NCI-H526 treated with DMSO at 0.1 percent for 48 hours (cell line): ENCODE data around the gene CHRNG.
"Not testable (repeated sequence)": the region's sequence is repeated elsewhere in the genome, so short reads cannot be mapped to it uniquely, and the experiment has no call there.

Experiments used
- DNase-seq: peaks from one replicate; lab custom pipeline; 2025; lab: John Stamatoyannopoulos, UW

The CHRNG gene

GRCh38 chr2:232545511-232546375 is 6.3 kb downstream of the CHRNG start:
- no peak for DNase-seq

- DNase-seq: no peak
These were observed 8.5 kb downstream of the CHRNG start for GRCh38 chr2:232547991-232548390.

GRCh38 chr2:232549655-232550353 is 10.3 kb downstream of the CHRNG start:
- DNase-seq: no peak

DNA sequence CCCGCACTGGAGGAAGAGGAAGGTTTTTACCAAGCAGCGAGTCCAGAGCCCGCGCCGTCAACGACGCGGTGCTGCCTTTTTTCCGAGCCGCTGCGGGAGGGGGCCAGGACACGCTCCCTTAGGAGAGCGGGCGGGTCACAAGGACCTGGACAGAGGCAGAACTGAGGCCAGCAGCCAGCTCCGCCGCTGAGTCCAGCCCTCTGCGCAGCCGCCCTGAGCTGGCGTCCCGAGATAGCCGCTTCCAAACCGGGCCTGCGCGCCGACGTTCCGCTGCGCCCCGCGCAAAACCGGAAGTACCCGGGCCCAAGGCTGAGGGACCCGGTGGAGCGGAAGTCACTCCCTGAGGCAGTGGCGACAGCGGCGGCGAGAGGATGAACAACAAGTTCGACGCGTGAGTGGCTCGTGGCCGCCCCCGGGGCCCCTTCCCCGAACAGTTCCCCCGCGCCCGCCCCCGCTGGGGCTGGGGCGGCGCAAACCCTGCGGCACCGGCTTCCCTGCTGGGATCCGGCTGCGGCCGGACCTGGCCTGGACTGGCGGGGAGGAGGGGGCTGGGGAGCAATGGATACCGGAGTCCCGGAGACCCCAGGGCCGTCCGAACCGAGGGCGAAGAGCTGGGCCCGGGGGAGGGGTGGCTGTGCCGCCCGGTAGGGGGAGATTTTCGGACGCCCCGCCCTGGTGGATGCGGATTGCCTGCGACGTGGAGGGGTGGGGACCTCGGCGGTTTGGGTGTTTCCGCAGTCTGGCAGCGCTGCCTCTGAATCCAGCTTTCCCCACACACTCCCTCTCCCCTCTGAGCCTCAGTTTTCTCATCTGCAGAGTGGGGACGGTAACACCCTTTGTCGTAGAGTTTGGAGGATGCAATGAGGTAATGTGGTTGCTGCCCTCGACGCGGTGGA is 11.1 kb downstream of the CHRNG start, which contains the start of the genes EIF4E2 and TIGD1:
EIF4E2 (plus strand) TSS at position 336 of the 896 bp plus-strand sequence; CDS start at position 372, 36 bp downstream.
TIGD1 (minus strand) TSS at position 204 of the 896 bp plus-strand sequence. CDS start 675 bp downstream, outside the sequence.
- peak; percentile 86 for DNase-seq

- DNase-seq: no peak
These were observed 11.8 kb downstream of the CHRNG start for GRCh38 chr2:232551250-232551638.

DNA sequence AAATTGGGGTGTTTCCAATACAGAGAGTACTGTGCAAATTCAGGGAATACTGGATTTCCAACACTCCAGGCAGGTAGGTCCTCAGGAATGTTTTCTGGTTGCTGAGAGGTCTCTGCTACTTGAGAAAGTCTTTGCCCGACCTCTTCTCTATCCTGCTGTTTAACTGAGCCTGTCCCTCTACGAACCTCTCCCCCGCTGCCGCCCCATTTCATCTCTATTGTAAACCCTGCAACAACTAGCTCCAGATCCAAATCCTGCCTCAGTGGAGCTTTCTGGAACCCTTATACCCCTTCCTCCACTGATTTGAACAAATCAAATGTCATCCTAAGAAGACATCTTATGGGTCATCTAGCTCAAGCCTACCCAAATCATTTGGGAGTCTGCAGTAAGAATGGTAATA is 12.3 kb downstream of the CHRNG start:
- DNase-seq: no peak

DNA sequence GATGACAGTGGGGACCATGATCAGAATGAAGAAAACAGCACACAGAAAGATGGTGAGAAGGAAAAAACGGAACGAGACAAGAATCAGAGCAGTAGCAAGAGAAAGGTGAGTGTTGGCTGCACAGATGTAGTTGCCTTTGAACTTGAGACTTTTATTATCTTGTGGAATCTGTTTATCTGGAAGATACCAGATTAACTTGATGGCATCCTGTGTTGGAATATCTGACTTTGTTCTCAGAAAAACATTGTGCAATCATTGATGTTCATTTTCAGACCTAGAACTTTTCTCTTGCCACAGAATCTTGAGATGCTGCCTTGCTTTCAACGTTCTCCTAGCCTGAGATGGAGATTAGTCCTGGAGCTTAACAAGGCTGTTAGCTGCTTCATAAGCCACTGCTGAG is 16.9 kb downstream of the CHRNG start:
- DNase-seq: no peak

DNA sequence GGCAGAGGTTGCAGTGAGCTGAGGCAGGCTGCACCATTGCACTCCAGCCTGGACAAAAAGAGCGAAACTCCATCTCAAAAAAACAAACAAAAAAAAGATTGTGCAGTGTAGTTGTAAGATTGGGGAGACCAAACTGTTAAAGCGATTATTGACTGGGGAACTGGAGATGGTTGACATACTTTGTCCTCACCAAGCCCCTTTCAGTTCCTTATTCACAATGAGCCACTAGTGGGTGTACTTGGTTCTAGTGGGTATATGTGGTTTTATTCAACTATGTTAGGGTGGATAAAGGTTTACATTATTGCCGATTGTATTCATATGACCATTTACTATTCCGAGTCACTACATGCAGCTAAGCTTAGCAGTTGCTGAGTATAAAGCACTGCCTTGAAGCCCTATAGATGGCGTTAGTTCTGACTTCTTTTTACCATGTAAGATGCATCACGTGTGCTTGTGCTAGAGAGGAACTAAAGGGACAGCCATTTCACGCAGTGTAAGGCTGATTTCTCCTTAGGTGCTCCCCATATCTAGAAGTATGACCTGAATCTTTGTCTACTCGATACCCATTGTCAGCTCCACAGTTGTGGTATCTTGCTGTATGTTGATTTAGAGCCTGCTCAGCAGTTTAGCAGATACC is 23.1 kb downstream of the CHRNG start:
- DNase-seq: no peak

DNA sequence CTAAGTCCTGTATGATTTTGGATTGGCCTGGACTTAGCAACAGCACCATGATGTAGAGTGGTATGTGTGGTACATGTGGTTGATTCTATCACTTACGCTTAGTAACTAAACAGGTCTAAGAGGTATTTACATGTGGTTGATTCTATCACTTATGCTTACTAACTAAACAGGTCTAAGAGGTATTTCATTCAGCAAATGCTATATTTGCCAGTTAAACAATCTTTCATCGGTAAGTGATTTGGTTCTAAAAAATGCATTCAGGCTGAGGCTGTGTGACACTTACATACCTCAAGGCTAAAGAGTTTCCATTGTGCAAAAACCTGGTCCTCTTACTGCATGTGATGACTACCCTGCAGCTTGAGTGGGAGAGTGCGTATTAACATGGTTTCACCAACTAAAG is 24.1 kb downstream of the CHRNG start:
- DNase-seq: no peak

- DNase-seq: no peak
These were observed 28.2 kb downstream of the CHRNG start for GRCh38 chr2:232567721-232568120.

DNA sequence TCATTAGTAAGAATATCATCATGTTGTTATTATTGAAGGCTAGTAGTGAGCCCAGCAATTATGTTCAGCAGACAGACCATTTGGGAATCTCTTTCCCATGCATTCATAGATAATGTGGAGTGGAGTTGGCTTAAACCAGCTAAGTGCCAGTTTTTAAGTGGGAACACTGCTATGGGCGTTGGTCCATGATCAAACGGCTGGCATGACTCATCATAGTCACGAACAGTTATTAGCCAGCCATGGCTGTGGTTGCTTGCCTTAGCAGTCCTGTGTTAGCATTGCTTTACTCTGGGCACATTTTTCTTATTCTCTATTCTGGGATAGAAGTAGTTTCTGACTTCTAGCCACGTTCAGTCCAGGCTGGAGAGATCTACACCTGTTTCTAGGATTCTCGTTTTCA is 28.7 kb downstream of the CHRNG start:
- DNase-seq: no peak

- no peak for DNase-seq
These were observed 30.0 kb downstream of the CHRNG start for GRCh38 chr2:232569541-232569940.

- not testable (repeated sequence) for DNase-seq
These were observed 31.0 kb downstream of the CHRNG start for GRCh38 chr2:232570481-232570880.

GRCh38 chr2:232571026-232571474 is 31.6 kb downstream of the CHRNG start:
- DNase-seq: no peak

DNA sequence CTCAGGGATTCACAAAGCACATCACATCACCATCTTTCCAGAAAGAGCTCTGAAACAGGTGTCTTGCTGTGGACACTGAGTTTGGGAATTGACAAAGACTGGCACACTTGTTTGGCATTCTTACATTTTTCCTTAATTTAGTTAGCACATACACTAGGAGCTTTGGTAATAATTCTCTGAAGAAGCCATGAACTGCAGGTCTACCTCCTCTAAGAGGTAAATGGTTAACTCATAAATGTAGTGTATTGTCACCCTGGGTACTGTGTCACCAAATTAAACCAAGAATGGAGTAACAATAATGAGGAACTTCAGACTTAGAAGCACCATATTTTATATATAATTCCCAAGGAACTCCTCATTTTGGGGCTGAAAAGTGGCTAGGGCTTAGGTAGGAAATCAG is 33.5 kb downstream of the CHRNG start:
- DNase-seq: no peak

DNA sequence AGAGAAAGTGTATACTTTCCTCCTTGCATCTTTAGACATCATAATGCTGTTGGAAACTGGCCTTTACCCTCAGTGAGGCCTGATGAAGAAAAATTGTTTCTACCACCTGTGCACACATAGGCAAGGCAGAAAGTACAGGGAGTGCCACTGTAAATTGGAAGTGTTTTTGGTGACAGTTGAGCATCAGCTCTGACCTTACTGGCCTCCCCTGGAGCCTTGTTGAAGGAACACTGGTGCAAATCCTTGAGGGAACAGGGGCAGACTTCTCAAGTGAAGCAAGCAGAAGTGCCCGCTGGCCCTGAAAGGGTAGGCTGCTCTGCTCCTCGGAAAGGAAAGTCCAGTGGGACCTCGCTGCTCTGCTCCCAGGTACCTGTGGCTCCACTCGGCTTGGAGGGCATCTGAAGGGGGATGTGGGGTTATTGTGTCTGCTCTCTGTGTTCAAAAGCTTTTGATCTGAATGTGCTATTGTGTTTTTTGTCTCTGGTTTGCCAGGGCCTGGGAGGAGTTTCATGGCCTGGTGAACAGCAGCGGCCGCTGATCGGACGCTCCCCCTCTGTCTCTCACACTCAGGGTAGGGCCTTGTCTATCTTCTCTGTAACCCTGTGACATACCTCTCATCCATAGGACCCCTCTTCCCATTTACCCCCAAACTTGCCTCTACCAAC is 34.4 kb downstream of the CHRNG start:
- DNase-seq: no peak

DNA sequence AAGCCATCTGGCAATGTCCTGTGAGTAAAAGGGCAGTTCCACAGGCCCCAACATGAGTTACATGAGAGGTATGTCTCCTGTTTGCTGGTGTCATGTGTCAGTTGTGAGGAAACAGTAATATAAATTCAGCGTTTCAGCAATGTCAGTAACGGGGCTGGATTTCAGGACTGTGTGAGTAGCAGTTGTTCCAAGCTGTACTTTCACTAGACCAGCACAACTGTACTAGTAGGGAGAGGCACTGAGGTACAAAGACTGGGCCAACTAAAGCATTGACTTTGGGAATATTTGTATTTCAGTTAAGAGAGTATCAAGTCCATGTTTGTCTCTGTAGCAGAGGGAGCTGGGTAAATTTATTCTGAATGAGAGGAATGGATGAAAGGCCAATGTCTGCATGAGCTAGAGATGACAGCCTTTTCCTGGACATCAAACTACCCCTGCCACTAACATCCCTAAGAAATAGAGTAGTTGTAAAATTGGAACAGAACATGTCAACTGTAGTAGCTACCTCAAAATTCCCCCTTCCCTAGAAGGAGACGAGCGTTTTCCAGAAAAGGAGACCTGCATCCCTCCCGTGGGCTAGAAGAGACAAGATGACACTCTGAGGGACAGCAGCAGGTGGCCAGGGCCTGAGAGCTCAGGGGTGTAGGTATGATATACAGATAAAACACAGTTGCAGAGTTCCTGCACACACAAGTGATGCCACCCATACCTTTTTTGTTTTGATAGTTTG is 35.3 kb downstream of the CHRNG start:
- DNase-seq: no peak

DNA sequence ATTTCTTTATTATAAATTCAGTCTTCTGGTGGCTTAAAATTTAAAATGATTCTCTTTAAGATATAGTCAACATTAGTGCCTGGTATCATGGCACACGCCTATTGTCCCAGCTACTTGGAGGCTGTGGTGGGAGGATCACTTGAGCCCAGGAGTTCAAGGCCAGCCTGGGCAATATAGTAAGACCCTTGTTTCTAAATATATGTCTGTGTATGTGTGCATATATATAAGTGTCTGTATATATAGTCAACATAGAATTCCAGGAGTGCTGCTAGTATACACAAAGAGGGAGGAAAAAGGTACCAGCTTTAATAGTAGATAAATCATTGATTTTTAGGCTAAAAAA is 35.9 kb downstream of the CHRNG start:
- DNase-seq: no peak

GRCh38 chr2:232576995-232577394 is 37.5 kb downstream of the CHRNG start:
- no peak for DNase-seq

GRCh38 chr2:232577841-232578240 is 38.3 kb downstream of the CHRNG start:
- DNase-seq: no peak
